ENCODE data around the gene CCNL1.

- TF ChIP-seq CTCF (IDR thresholded peaks at IDR 0.05; ENCODE audit: insufficient read depth, low read length), result no peak
- TF ChIP-seq REST (IDR thresholded peaks at IDR 0.05; ENCODE audit: insufficient replicate concordance, low read depth), result no peak
Observed at GRCh38 chr3:157131861-157132260, 28.1 kb downstream of the CCNL1 start.
